ENCODE results near the gene ICAM1. TPM values are rescaled to one million over a fixed set of nuclear protein-coding genes. Genes with fewer than 3 reads are reported as not detected.
A peak's percentile ranks its signal among the peaks of the same experiment; 100 is the strongest.

ICAM1 gene
- total and polyA plus RNA-seq, 2 of the 13 experiments (the other 11 are each of a cell fraction or from before 2014, with no cell fraction given) = 37.9 to 98.4 TPM

- TF ChIP-seq ZNF296 (CRISPR knock-in tag; conservative IDR thresholded peaks at IDR 0.05) (0 out of 2 replicates have a peak, but pooled peaks have one; percentile 28), ZBED4 (CRISPR knock-in tag; IDR thresholded peaks at IDR 0.05; ENCODE audit: borderline replicate concordance) (no peak), MZF1 (CRISPR knock-in tag; IDR thresholded peaks at IDR 0.05; ENCODE audit: borderline replicate concordance) (no peak), ZNF354B (CRISPR knock-in tag; IDR thresholded peaks at IDR 0.05) (no peak), NR1H2 (CRISPR knock-in tag; IDR thresholded peaks at IDR 0.05; ENCODE audit: borderline replicate concordance, low read depth) (no peak), AHR (CRISPR knock-in tag; IDR thresholded peaks at IDR 0.05) (no peak), YEATS2 (CRISPR knock-in tag; IDR thresholded peaks at IDR 0.05; ENCODE audit: borderline replicate concordance) (0 out of 2 replicates have a peak, but pooled peaks have one; percentile 28), MEF2D (CRISPR knock-in tag; IDR thresholded peaks at IDR 0.05) (no peak), HOXA3 (CRISPR knock-in tag; IDR thresholded peaks at IDR 0.05) (peak; percentile 32), SKI (IDR thresholded peaks at IDR 0.05; ENCODE audit: partially characterized antibody) (no peak), ZNF629 (CRISPR knock-in tag; conservative IDR thresholded peaks at IDR 0.05) (no peak), NR2F6 (IDR thresholded peaks at IDR 0.05) (no peak), NR2F6 (CRISPR knock-in tag; IDR thresholded peaks at IDR 0.05) (no peak), GFI1 (CRISPR knock-in tag; IDR thresholded peaks at IDR 0.05; ENCODE audit: borderline replicate concordance) (no peak), ZMAT3 (CRISPR knock-in tag; conservative IDR thresholded peaks at IDR 0.05) (no peak), ZNF562 (CRISPR knock-in tag; IDR thresholded peaks at IDR 0.05; ENCODE audit: borderline replicate concordance) (no peak), ZNF3 (CRISPR knock-in tag; IDR thresholded peaks at IDR 0.05) (no peak), STAG1 (CRISPR knock-in tag; IDR thresholded peaks at IDR 0.05) (no peak), GZF1 (CRISPR knock-in tag; IDR thresholded peaks at IDR 0.05) (0 out of 2 replicates have a peak, but pooled peaks have one; percentile 3), MXI1 (IDR thresholded peaks at IDR 0.05; ENCODE audit: borderline replicate concordance, low read depth, low read length) (peak; percentile 55; the same call in 1 of the 3 replicates), MTA3 (CRISPR knock-in tag; IDR thresholded peaks at IDR 0.05) (no peak), ZNF30 (CRISPR knock-in tag; IDR thresholded peaks at IDR 0.05) (no peak), TARDBP (CRISPR knock-in tag; IDR thresholded peaks at IDR 0.05) (no peak; the same call in 1 of the 2 replicates), KDM3A (CRISPR knock-in tag; IDR thresholded peaks at IDR 0.05; ENCODE audit: low read depth) (no peak), HHEX (CRISPR knock-in tag; IDR thresholded peaks at IDR 0.05) (no peak), ZNF670 (CRISPR knock-in tag; IDR thresholded peaks at IDR 0.05; ENCODE audit: borderline replicate concordance) (no peak)
- TF ChIP-seq, protein P1, sequence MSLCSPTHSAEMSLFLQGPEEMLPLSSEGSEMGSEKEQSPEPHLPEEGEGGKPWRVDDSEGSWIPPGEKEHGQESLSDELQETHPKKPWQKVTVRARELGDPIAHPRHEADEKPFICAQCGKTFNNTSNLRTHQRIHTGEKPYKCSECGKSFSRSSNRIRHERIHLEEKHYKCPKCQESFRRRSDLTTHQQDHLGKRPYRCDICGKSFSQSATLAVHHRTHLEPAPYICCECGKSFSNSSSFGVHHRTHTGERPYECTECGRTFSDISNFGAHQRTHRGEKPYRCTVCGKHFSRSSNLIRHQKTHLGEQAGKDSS (CRISPR knock-in tag; IDR thresholded peaks at IDR 0.05; ENCODE audit: borderline replicate concordance, low read depth) = 0 out of 2 replicates have a peak, but pooled peaks have one; percentile 59
These were observed 61.4 kb downstream of the ICAM1 start (continued) for GRCh38 chr19:10332158-10332964.

Measured in HepG2 (cell line).